Medulla oblongata (tissue), 1 donor: ENCODE results near the gene MMP20.

Experiments used
- DNase-seq: peaks from one replicate; pipeline ENCODE4 v3.0.0-alpha.2; 2015; ENCODE audit errors: extremely low spot score

MMP20 gene

DNA sequence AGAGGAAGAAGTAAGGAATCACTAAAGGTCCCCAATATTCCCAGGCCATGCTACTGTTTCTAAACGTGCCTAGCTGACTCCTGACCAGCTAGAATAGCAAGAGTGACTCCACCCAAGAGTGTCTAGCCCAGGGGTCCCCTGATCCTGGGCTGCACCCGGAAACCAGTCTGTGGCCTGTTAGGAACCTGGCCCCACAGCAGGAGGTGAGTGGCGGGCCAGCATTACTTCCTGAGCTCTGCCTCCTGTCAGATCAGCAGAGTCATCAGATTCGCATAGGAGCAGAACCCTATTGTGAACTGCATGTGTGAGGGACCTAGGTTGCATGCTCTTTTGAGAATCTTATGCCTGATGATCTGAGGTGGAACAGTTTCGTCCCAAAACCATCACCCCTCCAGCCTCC is 2.0 kb downstream of the MMP20 start:
- DNase-seq: no peak

- no peak for DNase-seq
Measured at GRCh38 chr11:102622258-102622657, 2.9 kb downstream of the MMP20 start.

DNA sequence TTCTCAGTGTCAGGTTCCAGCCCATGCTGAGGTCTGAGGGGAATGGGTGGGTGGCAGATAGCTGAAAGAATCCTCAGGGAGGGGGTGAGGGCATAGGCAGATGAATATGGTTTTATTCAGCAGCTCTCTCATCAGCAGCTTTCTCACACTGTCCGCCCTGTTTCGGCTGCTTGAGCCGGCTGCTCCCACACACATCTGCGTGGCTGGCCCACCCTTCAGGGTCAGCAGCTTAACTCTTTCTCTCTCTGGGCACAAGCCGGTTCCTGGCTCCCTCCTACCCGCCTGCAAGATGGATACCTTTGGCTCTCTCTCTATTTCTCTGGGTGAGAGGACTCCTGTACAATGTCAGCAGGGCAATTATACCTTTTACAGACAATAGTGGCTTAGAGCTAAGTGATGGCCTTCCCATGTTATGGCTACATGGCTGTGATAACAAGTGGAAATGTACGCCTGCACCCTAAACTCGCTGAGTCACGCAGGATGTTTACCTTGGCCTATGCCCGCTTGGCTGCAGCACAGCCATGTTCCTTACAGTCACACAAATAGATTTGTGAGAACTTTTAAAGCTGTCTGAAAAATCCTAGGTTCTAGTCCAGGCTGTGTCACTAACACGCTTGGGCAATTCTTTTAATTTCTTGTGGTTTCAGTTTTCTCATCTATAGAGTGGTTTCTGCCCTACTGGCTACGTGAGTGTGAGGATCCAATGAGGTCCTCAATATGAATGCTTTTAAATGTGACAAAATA is 4.1 kb downstream of the MMP20 start:
- no peak for DNase-seq

DNA sequence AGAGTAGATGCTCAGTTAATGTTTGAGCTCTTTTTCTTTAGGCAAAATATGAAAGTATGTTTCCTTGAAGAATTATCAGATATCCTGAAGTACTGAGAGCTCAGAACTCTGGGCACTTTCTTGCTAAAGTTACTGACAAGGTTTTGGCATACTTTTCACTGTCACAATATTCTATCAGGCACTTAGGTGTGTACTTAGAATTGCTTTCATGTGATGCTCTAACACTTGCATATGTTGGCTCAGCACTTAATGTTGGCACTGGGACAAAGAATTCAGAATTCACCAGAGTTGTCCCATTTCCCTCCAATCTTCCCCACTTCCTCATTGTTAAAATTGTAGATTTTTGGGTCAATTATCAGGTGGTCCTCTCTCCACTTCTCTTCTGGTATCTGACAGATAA is 5.0 kb downstream of the MMP20 start:
- no peak for DNase-seq

DNA sequence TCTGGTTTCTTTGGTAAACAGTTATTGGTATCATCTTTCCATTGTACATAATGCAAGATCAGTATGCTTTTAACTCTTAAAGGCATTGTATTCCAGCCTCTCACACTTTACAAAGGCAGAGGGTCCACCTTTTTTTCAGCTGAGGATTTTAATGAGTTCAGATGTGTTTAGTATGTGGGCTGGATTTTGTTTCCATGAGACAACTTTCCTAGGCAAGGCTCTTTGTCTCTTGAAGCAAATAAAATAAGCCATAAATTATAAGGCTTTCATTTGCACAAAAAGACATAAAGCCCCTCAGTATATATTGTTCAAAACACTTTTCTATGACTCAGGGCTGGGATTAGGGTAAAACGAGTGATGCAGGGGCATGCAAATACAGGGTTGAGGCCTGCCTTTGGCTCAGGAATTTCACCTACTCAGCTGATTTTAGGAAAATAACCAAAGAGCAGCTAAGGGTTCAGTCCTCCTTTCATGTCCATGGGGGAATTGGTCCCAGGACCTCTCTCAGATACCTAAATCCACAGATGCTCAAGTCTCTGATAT is 7.6 kb downstream of the MMP20 start:
- DNase-seq: no peak

DNA sequence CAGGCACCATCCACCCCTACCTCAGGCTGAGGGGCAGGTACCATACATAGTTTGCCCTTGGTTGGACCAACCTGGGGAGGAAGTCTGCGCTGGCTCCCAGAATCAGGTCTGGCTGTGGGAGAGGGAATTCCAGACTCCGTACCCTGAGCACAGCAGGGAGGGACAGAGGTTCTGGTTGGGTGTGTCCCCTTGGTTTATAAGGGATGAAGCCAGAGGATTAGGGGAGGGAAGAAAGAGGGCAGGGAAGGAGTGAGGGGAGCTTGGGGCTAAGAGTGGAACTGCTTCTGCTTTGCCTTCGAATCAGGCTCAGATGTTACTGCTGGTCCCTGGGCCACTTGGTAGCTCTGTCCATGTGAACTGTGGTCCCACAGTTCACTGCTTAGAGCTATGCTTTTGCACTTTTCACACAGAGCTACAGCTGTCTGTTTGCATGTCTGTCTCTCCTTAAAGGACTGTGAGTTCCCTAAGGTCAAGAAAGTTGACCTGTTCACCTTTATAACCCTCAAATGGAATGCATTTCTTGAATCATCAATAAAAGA is 9.2 kb downstream of the MMP20 start:
- no peak for DNase-seq

DNA sequence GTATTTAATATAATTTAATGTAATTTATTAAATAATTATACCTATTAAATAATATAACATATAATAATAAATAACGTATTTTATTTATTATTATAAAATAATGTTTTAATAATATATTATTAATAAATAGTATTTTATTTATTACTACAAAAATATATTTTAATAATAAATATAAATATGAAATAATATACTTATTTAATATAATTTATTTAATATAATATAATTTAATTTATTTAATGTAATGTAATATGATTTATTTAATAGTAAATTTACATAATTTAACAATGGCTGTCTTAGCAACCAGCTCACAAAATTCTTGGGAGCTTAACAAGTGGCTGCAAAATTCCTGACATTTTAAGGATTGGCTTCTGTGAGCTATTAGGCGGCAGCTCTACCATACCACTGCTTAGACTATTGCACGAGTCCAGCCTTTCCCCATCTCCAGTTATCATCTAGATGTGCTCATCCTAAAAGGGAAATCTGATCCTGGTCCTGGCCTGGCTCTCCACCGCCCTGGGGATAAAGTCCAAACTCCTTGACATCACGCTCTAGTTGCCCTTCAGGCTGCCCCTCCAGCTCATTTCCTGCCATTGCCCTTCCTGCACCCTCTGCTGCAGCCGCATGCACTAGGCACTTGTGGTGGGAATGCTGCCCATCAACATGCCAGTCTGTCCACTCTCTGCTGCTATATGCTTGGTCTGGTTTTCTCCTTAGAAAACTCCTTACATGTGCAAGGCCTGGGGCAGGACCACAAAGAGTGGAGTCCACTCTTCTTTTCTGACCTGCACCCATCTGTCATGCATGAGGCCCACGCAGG is 9.8 kb downstream of the MMP20 start:
- DNase-seq: no peak

- DNase-seq: no peak
Measured at GRCh38 chr11:102614485-102614884, 10.6 kb downstream of the MMP20 start.

- no peak for DNase-seq
Measured at GRCh38 chr11:102614031-102614430, 11.1 kb downstream of the MMP20 start.

DNA sequence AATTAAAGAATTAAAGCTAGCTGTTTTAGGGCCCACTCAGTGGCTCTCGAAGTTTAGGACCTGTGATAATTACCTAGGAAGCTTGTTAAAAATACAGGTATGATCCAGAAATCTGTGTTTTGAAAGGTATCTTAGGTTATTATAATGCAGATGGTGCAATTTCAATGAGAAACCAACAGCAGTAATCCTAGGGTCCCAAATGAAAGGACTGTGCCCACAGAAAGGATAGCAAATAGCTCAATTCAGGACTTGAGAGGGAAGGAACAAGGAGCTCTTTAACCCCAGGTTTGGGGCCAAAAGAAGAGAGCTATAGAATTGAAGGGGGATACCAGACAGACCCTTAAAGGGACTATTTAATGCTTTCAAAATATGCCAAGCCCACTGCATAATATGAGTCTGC is 11.7 kb downstream of the MMP20 start:
- no peak for DNase-seq

- DNase-seq: no peak
Measured at GRCh38 chr11:102611291-102611690, 13.8 kb downstream of the MMP20 start.

DNA sequence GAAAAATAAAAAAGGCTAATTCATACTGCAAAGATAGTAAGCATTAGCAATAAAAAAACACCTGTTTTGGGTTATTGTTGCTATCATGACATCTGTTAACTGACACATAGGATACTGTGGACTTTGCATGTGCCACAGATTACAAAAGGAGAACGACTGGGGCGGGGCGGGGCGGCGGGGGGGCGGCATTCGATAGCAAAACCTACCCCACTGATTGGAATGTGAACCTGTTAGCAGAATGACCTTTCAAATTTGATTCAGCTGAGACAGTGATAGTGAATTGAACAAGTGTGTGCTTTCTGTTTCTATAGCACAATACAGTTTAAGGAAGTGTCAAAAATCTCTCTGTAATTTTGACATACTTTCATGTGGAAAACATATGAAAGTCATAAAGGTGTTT is 14.9 kb downstream of the MMP20 start:
- no peak for DNase-seq

GRCh38 chr11:102608699-102609098 is 16.4 kb downstream of the MMP20 start:
- DNase-seq: no peak

DNA sequence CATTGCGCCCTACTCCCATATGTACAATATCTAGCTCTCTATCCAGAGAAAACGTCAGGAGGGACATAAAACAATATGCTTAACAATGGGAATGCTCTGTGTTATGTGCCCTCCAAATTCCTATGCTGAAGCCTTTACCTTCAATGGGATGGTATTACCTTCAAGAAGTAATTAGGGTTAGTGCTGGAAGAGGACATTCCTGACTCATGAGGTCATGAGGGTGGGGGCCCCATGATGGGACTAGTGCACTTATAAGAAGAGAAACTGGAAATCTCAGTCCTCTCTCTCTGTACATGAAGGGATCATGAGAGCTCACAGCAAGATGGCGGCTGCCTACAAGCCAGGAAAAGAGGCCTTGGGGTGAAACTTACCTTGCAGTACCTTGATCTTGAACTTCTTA is 20.3 kb downstream of the MMP20 start:
- no peak for DNase-seq

DNA sequence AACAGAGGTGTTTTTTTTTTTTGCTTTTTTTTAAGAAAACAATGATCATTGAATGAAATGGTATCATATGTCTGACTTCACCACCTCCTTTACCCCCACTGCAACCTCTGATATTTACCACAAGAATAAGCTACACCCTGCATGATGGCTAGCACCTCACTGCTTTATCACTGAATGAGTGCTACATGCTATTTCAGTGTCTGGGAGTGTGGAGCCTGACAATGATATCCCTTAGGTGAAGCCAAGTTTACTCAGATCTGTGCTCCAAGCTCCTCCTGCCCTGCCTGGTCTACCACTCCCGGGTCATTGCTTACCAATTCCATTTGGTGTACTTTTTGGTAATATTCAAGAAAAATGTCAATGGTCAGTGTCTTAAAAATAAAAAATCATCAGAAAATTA is 21.1 kb downstream of the MMP20 start:
- DNase-seq: no peak

DNA sequence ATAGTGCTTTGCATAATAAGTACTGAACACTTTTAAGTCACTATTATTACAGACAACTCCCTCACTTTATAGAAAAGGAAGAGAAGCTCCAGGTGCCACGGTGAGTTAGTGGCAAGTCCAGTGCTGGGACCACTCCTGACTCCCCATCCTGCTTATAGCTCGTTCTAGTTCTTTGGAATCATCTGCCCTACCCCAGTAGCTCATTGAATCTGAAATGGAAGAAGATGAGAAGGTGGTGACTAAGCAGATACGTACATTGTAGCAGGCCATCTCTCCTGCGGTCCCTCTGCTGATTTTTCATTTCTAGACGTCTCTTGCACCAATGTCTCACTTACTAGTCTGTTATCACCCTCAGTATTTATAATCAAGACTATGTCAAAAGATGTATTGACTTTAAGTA is 21.6 kb downstream of the MMP20 start:
- DNase-seq: no peak

DNA sequence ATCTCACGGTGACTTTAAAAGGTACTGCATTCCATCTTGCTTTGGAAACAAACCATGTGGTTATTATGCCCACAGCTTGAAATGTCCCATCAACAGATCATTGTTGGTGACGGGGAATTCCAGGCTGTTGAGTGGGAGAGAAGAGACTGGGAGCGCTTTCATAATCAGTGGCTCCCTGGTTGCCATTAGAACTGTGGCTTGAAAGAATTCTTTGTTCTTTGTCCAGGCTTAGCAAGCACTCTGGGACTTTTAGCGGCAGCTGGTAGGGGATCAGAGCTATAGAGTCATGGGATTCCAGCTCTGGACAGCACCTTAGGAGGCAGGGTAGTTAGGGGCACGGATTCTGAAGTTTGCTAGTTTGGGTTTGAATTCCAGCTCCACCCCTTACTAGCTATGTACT is 22.0 kb downstream of the MMP20 start:
- peak; percentile 97 for DNase-seq

- no peak for DNase-seq
Measured at GRCh38 chr11:102600666-102601065, 24.5 kb downstream of the MMP20 start.

GRCh38 chr11:102599642-102600261 is 25.4 kb downstream of the MMP20 start:
- DNase-seq: no peak

- no peak for DNase-seq
Measured at GRCh38 chr11:102598272-102598671, 26.9 kb downstream of the MMP20 start.

DNA sequence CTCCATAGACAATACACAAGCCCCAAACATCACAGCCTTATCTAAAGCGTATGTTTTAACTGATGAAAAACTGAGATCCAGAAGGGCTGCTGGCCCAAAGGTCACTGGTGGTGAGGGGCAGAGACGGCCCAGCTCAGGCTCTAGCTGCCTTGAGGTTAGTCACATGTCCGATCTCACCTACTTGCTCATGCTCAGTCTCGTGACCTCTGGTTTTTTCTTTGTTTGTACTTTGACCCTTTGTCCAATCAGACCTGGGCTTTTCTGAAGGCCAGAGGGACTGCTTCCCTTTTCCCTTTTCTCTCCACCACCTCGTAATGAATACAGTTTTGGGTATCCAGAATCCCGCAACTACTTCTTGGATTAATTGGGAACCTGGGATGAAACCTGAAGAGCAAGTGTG is 28.6 kb downstream of the MMP20 start:
- no peak for DNase-seq
